A673 (cell line): ENCODE results near the gene CAMKK1.

ENCODE experiments used
- EZH2 ChIP-seq: fragments of 200-600 bp; sonication (generic); IDR thresholded peaks from 2 replicates; pipeline ENCODE4 v1.6.1; 2017; ENCODE audit warnings: borderline replicate concordance, low read depth, mild to moderate bottlenecking, mixed read lengths, antibody characterized with exemption, low read length; ENCODE audit not compliant: poor library complexity, severe bottlenecking
- TF ChIP-seq, protein P1 (sequence below): fragments of 300-800, 200-600 bp; sonication (generic); conservative IDR thresholded peaks from 2 replicates; pipeline ENCODE4 v1.5.1; 2017; ENCODE audit warnings: low read depth, mild to moderate bottlenecking, antibody characterized with exemption, low read length, moderate library complexity, mixed read lengths

DNA sequence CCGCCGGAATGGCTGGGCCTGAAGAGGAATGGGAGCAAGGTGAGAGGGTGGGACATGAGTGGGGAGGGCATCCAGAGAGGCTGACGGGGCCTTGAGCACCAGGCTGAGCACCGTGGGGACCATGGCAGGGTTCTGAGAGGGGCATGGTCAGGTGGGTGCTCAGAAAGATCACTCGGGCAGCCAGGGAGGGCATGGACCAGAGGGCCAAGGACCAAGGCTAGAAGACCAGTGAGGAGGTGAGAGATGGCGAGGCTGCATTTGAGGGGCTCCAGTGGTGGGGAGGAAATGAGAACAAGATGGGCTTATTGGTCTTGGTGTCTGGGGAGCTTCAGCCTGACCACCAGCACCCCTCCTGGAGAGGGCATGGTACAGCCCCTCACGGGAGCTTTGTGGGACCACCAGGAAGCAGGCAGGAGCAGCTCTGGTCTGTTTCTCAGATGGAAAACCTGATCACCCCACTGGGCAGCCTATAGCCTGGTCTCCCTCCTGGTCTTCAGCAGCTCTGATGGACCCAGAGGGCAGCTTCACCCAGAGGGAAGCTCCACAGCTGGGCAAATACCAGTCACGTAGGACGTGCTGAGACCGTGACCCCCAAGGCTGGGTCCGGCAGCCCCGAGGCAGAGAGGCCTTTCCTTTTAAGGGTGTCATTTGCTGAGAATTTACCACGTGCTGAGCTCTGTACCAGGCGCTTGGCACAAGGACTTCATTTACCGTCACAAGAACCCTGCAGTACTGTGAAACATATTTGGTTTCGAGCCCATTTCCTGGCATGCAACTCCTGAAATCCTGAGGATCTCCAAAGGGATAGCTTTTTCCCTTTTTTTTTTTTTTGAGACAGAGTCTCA, 35.4 kb downstream of the CAMKK1 start:
- TF ChIP-seq, protein P1, sequence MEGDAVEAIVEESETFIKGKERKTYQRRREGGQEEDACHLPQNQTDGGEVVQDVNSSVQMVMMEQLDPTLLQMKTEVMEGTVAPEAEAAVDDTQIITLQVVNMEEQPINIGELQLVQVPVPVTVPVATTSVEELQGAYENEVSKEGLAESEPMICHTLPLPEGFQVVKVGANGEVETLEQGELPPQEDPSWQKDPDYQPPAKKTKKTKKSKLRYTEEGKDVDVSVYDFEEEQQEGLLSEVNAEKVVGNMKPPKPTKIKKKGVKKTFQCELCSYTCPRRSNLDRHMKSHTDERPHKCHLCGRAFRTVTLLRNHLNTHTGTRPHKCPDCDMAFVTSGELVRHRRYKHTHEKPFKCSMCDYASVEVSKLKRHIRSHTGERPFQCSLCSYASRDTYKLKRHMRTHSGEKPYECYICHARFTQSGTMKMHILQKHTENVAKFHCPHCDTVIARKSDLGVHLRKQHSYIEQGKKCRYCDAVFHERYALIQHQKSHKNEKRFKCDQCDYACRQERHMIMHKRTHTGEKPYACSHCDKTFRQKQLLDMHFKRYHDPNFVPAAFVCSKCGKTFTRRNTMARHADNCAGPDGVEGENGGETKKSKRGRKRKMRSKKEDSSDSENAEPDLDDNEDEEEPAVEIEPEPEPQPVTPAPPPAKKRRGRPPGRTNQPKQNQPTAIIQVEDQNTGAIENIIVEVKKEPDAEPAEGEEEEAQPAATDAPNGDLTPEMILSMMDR: no peak
- no peak for TF ChIP-seq EZH2
